ENCODE data around the gene BPIFB6.

Gene BPIFB6, protein sequence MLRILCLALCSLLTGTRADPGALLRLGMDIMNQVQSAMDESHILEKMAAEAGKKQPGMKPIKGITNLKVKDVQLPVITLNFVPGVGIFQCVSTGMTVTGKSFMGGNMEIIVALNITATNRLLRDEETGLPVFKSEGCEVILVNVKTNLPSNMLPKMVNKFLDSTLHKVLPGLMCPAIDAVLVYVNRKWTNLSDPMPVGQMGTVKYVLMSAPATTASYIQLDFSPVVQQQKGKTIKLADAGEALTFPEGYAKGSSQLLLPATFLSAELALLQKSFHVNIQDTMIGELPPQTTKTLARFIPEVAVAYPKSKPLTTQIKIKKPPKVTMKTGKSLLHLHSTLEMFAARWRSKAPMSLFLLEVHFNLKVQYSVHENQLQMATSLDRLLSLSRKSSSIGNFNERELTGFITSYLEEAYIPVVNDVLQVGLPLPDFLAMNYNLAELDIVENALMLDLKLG

DNA sequence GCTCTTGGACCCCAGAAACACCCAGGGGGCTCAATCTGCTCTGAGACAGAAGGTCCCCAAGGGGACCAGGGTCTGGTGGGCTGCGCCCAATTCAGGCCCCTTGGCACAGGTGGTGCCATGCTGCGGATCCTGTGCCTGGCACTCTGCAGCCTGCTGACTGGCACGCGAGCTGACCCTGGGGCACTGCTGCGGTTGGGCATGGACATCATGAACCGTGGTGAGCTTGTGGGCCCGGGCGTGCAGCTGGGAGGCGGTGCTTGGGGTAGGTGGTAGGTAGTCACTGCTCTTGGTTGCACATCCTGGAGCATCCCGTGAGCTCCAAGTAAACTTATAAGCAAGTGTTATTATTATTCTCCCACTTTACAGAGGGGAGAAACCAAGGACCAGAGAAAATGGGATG lies at the start of gene BPIFB6:
Gene BPIFB6, plus strand, starts transcription at position 118 of the 400 bp plus-strand sequence. Its CDS starts 0 bp downstream, at position 118.
- DNase-seq (ENCODE audit: low read depth) = no peak

DNA sequence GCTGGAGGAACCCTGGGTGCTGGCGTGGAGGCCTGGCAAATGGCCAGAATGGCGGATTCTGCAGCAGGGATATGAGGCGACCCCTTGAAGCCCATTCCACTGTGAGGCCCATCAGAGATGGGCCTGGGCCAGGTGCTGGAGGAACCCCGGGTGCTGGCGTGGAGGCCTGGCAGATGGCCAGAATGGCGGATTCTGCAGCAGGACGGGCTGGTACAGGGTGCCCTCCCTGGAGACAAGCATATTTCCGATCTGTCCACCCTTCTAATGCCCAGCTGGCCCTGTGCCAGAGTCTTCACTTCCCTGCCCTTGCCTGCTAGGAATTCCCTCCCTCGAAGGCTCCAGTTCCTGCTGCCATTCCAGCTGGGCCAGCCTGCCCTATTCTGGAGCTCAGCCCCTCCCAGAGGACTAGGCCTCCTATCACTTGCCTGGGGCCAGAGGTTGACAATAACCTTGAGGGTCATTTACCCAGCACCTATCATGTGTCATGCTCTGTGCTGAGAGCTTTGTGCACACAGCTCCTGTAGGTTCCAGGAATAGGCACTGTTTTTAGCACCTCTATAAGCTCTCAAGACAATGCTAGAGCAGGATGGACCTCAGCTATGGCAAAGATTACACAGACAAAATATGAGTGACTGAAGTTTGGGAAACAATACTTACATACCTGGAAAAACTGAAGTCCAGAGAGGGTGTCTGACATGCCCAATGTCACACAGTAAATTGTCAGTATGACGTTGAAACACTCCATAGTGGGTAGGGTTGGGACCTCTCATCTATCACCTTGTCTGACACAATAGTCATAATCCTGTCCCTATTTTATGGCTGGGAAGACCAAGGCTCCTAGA lies 48.6 kb upstream of the BPIFB6 start:
- DNase-seq (ENCODE audit: low read depth) = no peak

DNA sequence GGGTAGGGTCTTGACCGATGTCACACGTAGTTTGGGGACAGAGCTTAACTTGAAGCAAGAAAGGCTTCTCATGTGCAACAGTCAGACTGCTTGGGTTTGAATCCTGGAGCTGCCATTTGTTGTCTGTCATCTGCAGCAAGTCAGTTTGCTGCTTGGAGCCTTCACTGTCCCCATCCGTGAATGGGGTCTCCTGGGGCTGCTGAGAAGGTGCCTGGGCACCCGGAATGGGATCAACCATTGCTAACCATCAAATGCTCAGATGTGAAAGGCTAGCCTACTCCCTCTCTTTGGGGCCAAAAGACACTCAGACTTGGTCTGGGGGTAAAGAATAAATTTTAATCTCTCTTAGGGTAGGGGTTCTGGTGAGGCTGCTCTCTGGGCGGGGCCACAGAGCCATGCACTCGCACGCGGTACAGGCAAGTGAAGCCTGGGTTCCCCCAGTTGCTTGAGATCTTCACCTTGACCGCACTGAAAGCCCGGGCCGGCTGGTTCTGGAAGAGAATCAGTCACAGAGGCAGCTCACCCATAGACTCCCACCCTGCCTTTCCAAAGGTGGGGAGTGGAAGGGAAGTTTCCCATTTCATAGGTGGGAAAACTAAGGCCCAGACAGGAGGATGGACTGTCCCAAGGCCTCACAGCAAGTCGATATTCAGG lies 47.9 kb upstream of the BPIFB6 start:
- DNase-seq (ENCODE audit: low read depth) = no peak

DNA sequence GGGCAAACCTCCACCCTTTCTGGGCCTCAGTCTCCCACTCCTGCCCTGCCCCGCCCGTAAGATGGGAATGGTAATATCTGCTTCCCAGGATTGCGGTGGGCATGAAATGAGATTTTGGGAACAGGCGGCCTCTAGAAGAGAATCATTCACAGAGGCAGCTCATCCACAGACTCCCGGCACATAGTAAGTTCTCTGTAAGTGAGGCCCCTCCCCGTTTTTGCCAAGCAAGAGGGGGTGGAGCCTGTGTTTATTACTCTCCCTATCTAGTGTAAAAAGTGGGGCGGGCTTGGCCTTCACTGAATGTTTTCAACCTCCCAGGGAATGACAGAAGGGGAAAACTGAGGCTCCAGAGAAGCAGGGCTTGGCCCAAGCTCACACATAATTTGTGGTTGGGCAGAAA lies 47.3 kb upstream of the BPIFB6 start:
- DNase-seq (ENCODE audit: low read depth) = no peak

DNA sequence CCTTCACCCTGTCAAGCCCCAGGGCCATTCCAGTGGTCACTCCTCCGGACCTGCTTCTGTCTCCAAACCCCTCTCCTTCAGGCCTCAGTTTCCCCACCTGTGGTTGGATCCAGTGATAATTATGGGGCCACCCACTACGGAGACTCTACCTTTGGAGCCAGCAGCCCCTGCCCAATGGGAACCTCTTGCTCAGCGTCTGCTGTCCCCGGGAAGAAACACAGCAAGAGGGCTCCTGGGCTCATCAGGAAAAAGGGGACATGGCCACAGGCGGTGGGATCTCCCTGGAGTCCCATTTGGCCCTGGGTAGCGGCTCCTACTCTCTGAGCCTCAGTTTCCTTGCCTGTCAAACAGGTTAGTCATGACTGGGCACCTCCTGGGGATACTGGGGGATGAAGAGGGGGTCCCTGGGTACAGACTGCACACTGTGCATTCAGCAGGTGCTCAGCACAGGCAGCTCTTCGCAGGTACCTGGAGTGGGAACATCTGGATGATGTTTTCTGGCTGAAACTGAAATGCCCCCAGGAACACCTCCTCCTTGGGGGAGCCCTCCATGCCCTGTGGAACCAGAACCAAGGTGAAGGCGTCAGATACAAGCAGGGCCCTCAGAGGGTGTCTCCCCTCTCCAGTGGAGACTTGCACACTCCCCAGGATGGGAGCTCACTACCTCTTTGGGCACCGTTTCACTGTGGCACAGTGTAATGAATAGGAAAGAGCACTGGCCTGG lies 46.7 kb upstream of the BPIFB6 start:
- no peak for DNase-seq (ENCODE audit: low read depth)

DNA sequence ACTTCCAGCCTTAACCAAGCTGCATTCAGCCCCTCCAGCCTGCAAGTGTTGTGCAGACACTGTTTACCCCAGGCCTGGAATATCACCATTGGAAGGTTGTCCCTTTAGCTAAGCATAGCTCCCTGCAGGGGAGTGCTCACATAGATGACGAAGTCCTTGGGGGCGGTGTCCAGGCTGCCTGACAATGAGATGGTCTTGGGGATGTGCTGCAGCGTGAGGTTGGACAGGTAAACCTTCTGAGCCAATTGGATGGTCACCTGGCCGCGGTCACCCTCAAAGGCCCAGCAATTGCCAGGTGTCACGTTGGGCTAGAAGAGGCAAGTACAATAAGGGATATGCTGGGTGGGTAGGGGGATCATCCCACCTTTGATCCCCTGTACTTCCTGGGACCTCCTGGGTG lies 45.9 kb upstream of the BPIFB6 start:
- no peak for DNase-seq (ENCODE audit: low read depth)

DNA sequence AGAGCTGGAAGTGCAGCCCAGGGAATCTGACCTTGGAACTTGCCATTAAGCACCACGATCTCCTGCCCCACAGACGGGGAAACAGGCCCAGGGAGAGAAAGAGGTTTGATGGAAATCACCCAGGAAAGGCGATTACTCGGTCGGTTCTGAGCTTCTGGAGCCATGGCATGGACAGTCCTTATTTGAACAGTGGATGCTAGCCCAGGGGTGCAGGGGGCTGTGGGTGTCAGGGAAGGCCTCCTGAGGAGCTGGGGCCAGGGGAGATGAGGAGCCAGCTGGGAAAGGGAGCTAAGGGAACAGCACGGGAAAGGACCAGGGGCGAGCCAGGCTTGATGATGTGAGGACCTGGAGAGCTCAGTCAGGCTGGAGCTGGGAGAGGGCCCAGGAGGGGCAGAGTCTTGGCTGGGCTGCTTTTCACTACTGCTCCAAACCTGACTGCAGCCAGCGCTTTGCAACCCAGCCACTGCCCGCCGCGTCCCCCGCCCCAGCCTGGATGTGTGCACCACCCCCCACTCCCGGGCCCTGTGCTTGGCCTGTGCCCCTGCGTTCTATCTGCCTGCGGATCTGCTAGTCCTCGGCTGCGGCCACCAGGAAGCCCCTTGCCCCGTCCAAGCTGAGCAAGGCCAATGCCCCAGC lies 45.0 kb upstream of the BPIFB6 start:
- no peak for DNase-seq (ENCODE audit: low read depth)

DNA sequence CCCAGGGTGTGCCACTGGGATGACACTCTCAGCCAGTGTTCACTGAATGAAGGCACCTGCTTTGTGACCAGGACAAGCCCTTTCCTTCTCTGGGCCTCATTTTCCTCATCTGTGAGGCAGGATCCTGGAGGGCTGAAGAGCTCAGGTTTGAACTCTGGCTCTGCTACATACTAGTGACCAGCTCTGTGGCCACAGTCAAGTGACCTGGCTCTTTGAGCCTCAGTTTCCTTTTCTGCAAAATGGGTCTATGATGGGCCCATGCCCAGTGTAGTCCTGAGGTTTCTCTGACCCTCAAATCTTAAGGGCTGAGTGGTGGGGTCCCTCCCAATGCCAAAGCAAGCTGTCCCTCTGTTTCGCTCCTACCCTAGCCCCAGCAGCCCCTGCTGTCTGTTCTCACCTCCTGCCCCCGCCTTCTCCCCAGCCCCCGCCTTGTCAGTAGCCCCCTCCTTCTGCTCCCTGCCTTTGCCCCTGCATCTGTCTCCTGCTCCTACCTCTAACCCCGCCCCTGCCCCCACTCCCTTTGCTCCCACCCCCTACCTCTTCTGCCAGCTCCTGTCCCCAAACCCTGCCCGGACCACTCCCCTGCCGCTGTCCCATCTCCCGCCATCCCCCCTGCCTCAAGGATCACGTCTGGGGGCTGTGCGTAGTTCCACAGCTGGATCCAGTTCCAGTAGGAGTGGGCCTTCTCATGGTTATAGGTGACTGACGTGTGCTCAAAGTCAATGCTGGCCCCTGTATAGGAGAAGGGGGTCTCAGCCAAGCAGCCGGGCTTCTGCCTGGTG lies 44.2 kb upstream of the BPIFB6 start:
- no peak for DNase-seq (ENCODE audit: low read depth)

DNA sequence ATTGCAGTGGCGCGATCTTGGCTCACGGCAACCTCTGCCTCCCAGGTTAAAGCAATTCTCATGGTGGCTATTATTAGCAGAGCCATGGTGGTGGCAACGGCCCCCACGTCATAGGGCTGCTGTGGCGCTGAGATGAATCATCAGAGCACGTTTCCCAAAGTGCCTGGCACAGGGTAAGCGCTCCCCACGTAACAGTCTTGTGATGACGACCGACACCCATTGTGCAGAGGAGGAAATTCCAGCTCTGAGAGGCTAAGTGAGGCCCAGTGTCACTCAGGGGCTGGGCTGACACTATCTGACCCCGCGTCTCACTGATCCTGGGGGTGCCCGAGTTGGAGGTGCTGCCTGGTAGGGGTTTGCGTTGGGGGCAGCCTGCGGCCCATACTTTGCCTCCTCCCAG lies 43.4 kb upstream of the BPIFB6 start:
- DNase-seq (ENCODE audit: low read depth) = no peak

DNA sequence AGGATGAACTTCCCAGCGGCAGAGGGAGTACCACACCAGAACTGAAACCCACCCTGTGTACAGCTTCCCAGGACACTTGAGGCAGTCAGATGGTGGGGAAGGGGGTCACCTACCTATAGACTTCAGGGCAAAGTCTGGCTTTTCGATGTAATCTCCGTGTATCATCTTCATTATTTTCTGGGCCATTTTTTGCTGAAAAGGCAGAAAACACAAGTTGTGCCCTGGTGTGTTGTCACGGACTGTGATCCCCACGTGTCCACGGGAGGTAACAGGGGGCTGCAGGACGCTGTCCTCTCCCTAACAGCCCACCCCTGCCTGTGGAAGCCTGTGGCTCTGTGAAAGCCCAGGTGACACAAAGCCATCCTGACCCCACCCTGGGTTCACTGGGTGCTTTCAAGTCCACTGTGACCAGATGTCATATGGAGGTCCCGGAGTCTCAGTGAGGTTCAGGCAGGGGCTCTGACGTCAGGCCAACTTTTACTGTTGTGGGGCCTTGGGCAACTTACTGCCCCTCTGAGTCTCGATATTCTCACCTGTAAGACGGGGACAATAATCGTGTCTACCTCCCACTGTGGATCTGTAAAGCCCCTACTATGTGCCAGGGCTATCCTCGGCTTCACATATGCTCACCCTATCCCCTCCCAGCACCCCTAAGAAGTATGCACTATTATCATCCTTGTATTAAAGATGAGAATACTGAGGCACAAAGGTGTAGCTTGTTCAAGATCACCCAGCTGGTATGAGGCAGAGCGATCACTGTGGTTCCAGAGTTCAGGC lies 41.8 kb upstream of the BPIFB6 start:
- no peak for DNase-seq (ENCODE audit: low read depth)

DNA sequence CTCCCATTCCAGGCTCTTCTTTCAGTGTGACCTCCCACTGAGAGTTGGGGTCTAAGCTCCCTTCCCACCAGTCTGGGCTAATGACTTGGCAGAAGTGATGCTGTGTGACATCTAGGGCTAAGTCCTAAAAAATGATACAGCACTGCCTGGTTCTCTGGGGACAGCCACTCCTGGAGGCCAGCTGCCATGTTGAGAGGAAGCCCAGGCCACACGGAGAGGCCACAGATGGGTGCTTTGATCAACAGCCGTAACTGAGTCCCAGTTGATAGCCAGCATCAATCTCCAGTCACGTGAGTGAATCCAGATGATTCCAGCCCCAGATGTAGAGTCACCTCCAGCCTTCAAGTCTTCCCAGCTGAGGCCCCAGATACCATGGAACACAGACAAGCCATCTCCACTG lies 41.0 kb upstream of the BPIFB6 start:
- DNase-seq (ENCODE audit: low read depth) = no peak

DNA sequence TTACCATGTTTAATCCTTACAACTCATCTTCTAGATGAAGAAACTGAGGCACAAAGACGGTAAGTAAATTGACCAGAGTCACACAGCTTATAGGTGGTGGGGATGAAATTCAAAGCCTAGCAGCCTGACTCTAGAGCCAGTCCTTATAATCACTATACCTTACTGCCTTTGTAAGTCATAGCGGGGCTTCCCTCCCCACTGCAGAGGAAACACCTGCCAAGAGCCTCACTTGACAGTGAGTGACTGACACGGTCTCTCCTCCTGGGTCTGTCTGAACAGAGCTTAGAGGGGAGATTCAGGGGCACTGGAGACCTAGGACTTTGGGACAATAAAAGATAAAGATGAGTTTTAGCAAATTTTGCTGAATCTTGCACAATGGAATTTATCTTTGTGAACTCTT lies 40.1 kb upstream of the BPIFB6 start:
- DNase-seq (ENCODE audit: low read depth) = no peak

DNA sequence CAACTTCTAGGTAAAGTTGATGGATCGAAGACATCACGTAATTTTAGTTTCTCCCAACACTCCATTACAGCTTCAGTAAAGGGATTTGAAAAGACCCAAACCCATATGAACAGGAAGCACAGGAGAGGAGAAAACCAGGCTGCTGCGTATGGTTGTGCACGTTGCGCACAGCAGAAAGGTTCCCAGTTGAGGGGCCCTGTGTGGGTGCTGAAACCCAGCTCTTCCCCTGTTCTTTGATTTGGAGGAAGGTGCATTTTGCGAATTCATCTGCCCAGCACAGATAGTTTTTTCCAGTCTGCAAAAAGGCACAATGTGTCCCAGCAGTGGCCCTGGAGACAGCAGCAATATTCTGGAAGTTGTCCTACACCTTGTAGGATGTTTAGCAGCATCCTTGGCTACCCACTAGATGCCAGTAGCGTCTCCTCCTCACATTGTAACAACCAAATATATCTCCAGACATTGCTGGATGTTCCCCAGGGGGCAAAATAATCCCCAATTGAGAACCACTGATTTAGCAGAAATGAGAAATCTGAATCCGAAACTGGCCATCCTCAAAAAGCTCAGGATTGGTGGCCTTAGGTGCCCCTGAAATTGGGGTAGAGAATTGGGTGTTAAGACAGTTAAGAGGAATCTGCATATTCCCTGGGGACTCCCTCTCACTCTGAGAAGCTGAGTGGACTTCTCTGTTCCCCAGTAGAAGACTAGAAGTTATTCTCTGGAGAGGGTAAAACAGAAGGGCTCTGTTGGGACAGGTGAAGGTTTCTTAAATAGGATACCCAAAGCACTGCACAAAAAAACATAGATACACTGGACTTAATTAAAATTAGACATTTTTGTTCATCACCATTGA lies 39.4 kb upstream of the BPIFB6 start:
- DNase-seq (ENCODE audit: low read depth) = no peak

DNA sequence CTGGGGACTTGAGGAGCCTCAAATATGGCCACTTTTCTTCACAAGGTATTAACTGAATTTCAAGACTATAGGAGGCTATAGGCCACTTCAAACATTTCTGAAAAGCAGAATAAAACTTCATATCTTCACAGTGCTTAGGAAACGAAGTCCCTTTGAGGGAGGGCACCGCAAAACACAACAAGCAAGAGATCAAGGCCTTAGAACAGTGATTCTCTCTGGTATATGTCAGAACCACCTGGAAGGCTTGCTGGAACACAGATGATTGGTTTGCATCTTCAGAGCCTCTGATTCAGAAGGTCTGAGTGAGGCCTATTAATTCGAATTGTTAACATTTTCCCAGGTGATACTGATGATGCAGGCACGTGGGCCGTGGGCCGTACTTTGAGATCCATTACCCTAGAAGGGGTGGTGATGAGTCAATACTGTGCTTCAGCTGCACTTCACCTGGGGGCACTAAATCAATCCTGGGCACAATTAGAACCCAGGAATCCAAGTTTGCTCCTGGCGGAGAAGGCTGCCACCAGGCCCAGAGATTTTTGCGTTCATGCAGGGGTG lies 37.9 kb upstream of the BPIFB6 start:
- DNase-seq (ENCODE audit: low read depth) = no peak

DNA sequence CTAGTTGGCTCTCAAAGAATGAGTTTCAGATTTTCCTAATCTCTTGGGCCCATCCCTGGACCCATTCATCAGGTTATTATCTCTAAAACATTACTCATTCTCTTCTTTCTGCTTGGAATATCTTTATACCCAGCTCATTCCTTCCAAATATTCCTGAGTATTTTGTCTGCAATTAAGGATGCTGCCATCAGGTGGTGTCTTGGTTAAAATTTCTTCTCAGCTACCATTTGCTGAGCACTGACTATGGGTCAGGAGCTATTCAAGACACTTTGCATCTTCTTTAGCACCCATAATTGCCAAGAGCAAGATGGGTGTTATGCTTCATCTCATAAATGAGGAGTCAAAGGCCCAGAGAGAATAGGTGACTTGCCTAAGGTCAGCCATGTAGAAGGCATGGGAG lies 35.6 kb upstream of the BPIFB6 start:
- no peak for DNase-seq (ENCODE audit: low read depth)

DNA sequence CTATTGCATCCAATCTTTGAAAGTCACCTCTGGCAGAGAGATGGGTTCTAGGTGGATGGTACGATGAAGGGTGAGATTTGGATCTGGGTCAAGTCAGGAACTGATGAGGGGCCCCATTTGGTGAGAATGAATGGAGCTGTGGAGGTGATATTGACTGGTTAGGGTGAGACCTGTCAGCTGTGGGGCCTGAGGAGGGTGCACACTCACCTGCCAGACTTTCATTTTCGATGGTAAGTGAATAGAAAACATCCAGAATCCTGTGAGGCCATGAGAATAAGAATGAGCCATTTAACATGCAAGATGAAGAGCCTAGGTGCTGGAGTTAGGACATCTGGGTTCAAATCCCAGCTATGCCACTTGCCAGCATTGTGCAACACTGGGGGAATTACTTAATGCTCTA lies 34.0 kb upstream of the BPIFB6 start:
- no peak for DNase-seq (ENCODE audit: low read depth)

DNA sequence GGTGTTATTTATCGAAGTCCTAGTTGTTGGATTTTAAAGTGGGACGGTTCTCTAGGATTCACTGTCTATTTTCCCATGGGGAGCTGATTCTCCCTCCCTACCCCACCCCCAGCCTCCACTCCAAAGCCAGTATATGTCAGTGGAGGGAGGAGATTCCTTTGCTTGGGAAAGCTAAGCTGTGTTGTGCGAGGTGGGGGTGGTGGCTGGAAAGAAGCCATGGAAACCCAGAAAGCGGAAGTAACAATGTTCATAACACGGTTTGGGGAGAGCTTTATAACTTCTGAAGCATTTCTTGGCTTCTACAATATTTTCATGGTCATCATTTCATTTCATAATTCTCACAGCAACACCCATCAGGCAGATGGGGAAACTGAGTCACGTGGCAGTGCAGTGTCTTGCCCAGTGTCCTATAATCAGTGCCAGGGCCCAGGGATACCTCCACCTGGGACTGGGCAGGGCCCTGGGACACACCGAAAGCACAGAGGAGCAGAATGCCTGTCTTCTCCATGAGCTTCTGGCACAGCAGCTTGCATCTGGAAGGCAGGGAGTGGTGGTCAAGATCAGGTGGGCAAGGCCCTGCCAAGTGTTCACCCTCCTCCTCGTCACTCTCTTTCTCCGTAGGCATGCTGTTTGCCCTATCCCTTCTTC lies 31.7 kb upstream of the BPIFB6 start:
- DNase-seq (ENCODE audit: low read depth) = no peak

DNA sequence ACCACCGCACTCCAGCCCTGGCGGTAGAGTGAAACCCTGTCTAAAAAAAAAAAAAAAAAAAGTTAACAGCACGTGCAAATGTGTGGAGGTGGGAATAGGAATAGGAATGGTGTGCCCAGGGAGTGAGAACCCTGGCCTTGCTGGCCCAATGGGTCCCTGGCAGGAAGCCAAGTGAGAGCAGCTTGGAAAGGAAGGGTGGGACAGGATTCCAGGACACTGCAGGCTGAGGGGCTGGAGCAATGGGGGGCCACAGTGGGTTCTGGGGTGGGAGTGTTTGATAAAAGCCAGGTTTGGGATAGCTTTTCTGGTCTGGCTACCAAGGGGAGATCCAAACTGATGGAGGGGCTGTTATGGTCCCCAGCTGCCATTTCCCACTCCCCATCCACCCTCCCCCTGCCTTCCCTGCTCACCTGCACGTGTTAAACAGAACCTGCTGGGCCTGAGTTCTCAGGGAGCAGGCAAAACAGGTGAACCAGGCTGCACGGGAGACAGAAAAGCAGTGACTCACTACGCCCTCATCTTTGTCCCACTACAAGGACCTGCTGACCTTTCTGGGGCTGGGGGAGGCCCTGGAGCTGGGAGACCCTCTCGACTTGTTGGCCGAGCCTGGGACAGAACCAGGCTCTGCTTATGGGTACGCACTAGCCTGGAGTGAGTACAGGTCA lies 30.5 kb upstream of the BPIFB6 start:
- DNase-seq (ENCODE audit: low read depth) = no peak

All from activated T-helper 1 cell treated with Interleukin-2 at 50 U/mL for 16 hours (primary cell).